ENCODE measurements around the gene MAGIX. TPM values are rescaled to one million over a fixed set of nuclear protein-coding genes. Genes with fewer than 3 reads are reported as not detected.

The MAGIX gene
- polyA plus RNA-seq, 3 donors: 1.1 to 2.0 (median 1.5) TPM

GRCh38 chrX:49184294-49185281 is 22.0 kb downstream of the MAGIX start:
- Histone ChIP-seq H3K9me3 (replicated peaks in 1 of 2; ENCODE audit: control insufficient read depth in 1 of 2, insufficient read depth in 1 of 2, low read length in 2 of 2) (no peaks in the 10 kb centered on the region), H2AFZ (ENCODE audit: insufficient read depth, low read depth, low read length, poor library complexity, severe bottlenecking) (peak overlapping the region; percentile 33), H3K36me3 (replicated peaks in 1 of 2; ENCODE audit: control insufficient read depth in 1 of 2, insufficient read depth in 2 of 2, low read length in 2 of 2) (peaks cover 18 to 30% of the 10 kb centered on the region in 2 donors), H3K4me2 (replicated peaks; ENCODE audit: extremely low read depth, low read length, poor library complexity, severe bottlenecking) (peak overlapping the region; percentile 82), H3K79me2 (ENCODE audit: insufficient read depth, low read length) (peaks cover 13% of the 10 kb centered on the region), H3K27me3 (ENCODE audit: control insufficient read depth in 2 of 2, insufficient read depth in 2 of 2, low read length in 2 of 2) (no peaks in the 10 kb centered on the region), H3K27ac (ENCODE audit: low read depth in 1 of 2, low read length in 2 of 2) (peak overlapping the region; percentile 6 to 30), H3K9ac (ENCODE audit: insufficient read depth, low read length, poor library complexity, severe bottlenecking) (peak overlapping the region; percentile 36), H3K4me3 (replicated peaks in 1 of 3; ENCODE audit: low read depth in 2 of 3, low read length in 3 of 3) (peak overlapping the region; percentile 20 to 79 (median 69)), H3K4me1 (ENCODE audit: control insufficient read depth in 1 of 2, insufficient read depth in 2 of 2, low read length in 2 of 2) (peaks cover 25 to 43% of the 10 kb centered on the region in 2 donors), H4K20me1 (ENCODE audit: insufficient read depth, low read length) (peaks cover 8% of the 10 kb centered on the region)
- intact Hi-C loops (cut with micrococcal nuclease): no loop called here
- H3K4me3 Mint-ChIP-seq: peak overlapping the region; percentile 76 to 88
- H3K36me3 Mint-ChIP-seq: peaks cover 25 to 29% of the 10 kb centered on the region in 2 donors
- peak overlapping the region; percentile 38 to 91 (median 81) for H3K27ac Mint-ChIP-seq
- peaks cover 0 to 12% (median 0%) of the 10 kb centered on the region in 3 donors for H3K27me3 Mint-ChIP-seq (ENCODE audit: low read depth in 3 of 3)
- no peak for TF ChIP-seq CTCF (IDR thresholded peaks at IDR 0.05)
- DNase-seq: peak; percentile 22 to 47 (median 31)
- H3K4me1 Mint-ChIP-seq: peaks cover 39% of the 10 kb centered on the region
- H3K9me3 Mint-ChIP-seq: peaks cover 0 to 19% (median 0%) of the 10 kb centered on the region in 7 donors
- WGBS (ENCODE audit: insufficient coverage): 5% methylated on average over 19 of the region's 46 CpGs

- peaks cover 0 to 10% (median 0%) of the 10 kb centered on the region in 3 donors for H3K27me3 Mint-ChIP-seq (ENCODE audit: low read depth in 3 of 3)
- H3K4me3 ChIP-seq (replicated peaks in 1 of 3; ENCODE audit: low read depth in 2 of 3, low read length in 3 of 3): peak within 1 kb of the TSS; percentile 69 to 79 (median 69)
- no peaks in the 10 kb centered on the region for H3K27me3 ChIP-seq (ENCODE audit: control insufficient read depth in 2 of 2, insufficient read depth in 2 of 2, low read length in 2 of 2)
- peak; percentile 21 for TF ChIP-seq CTCF (IDR thresholded peaks at IDR 0.05)
- peak within 1 kb of the TSS; percentile 82 for H3K4me2 ChIP-seq (replicated peaks; ENCODE audit: extremely low read depth, low read length, poor library complexity, severe bottlenecking)
- peaks cover 13% of the 10 kb centered on the region for H3K79me2 ChIP-seq (ENCODE audit: insufficient read depth, low read length)
- H3K36me3 ChIP-seq (replicated peaks in 1 of 2; ENCODE audit: control insufficient read depth in 1 of 2, insufficient read depth in 2 of 2, low read length in 2 of 2): peaks cover 6 to 17% of the 10 kb centered on the region in 2 donors
- peaks cover 52% of the 10 kb centered on the region for H3K4me1 Mint-ChIP-seq
- peak within 1 kb of the TSS; percentile 35 to 61 for H3K27ac ChIP-seq (ENCODE audit: low read depth in 1 of 2, low read length in 2 of 2)
- peak; percentile 69 to 80 (median 80) for DNase-seq
- peaks cover 8% of the 10 kb centered on the region for H4K20me1 ChIP-seq (ENCODE audit: insufficient read depth, low read length)
- H3K27ac Mint-ChIP-seq: peak within 1 kb of the TSS; percentile 38 to 91 (median 81)
- intact Hi-C loops (cut with micrococcal nuclease): no loop called here
- H3K4me1 ChIP-seq (ENCODE audit: control insufficient read depth in 1 of 2, insufficient read depth in 2 of 2, low read length in 2 of 2): peaks cover 25 to 48% of the 10 kb centered on the region in 2 donors
- peaks cover 0 to 19% (median 6%) of the 10 kb centered on the region in 7 donors for H3K9me3 Mint-ChIP-seq
- H3K4me3 Mint-ChIP-seq: peak within 1 kb of the TSS; percentile 76 to 88
- H3K9ac ChIP-seq (ENCODE audit: insufficient read depth, low read length, poor library complexity, severe bottlenecking): peak within 1 kb of the TSS; percentile 64
- H3K9me3 ChIP-seq (replicated peaks in 1 of 2; ENCODE audit: control insufficient read depth in 1 of 2, insufficient read depth in 1 of 2, low read length in 2 of 2): no peaks in the 10 kb centered on the region
- 17% methylated on average over 21 of the region's 62 CpGs for whole genome bisulfite sequencing (ENCODE audit: insufficient coverage)
- H3K36me3 Mint-ChIP-seq: peaks cover 12 to 18% of the 10 kb centered on the region in 2 donors
- H2AFZ ChIP-seq (ENCODE audit: insufficient read depth, low read depth, low read length, poor library complexity, severe bottlenecking): peak within 1 kb of the TSS; percentile 62
These were observed 23.8 kb downstream of the MAGIX start, which contains the start of gene PRICKLE3 for GRCh38 chrX:49186125-49187027. Gene PRICKLE3, minus strand, starts transcription at chrX:49186373. Its CDS starts 76 bp downstream, at chrX:49186297.
